ENCODE measurements around the gene STX16.

Gene STX16

GRCh38 chr20:58712806-58713731 lies 62.0 kb downstream of the STX16 start:
- no peak for DNase-seq (ENCODE audit: low read depth)
- H3K4me3 ChIP-seq (ENCODE audit: low read depth, low read length): no peak overlapping the region
- no peak for TF ChIP-seq CTCF (IDR thresholded peaks at IDR 0.05; ENCODE audit: control insufficient read depth, extremely low read depth, insufficient read depth)

GRCh38 chr20:58713801-58714339 lies 62.8 kb downstream of the STX16 start:
- DNase-seq (ENCODE audit: low read depth): no peak
- TF ChIP-seq CTCF (IDR thresholded peaks at IDR 0.05; ENCODE audit: control insufficient read depth, extremely low read depth, insufficient read depth): no peak
- H3K4me3 ChIP-seq (ENCODE audit: low read depth, low read length): no peak overlapping the region

GRCh38 chr20:58714340-58714922 lies 63.3 kb downstream of the STX16 start:
- DNase-seq (ENCODE audit: low read depth): no peak
- no peak overlapping the region for H3K4me3 ChIP-seq (ENCODE audit: low read depth, low read length)
- TF ChIP-seq CTCF (IDR thresholded peaks at IDR 0.05; ENCODE audit: control insufficient read depth, extremely low read depth, insufficient read depth): no peak

- DNase-seq (ENCODE audit: low read depth): no peak
- no peak for TF ChIP-seq CTCF (IDR thresholded peaks at IDR 0.05; ENCODE audit: control insufficient read depth, extremely low read depth, insufficient read depth)
- no peak overlapping the region for H3K4me3 ChIP-seq (ENCODE audit: low read depth, low read length)
Measured at GRCh38 chr20:58714923-58715351, 63.9 kb downstream of the STX16 start.

GRCh38 chr20:58715391-58715800 lies 64.3 kb downstream of the STX16 start:
- no peak overlapping the region for H3K4me3 ChIP-seq (ENCODE audit: low read depth, low read length)
- DNase-seq (ENCODE audit: low read depth): no peak
- TF ChIP-seq CTCF (IDR thresholded peaks at IDR 0.05; ENCODE audit: control insufficient read depth, extremely low read depth, insufficient read depth): no peak

- no peak for DNase-seq (ENCODE audit: low read depth)
- TF ChIP-seq CTCF (IDR thresholded peaks at IDR 0.05; ENCODE audit: control insufficient read depth, extremely low read depth, insufficient read depth): no peak
- no peak overlapping the region for H3K4me3 ChIP-seq (ENCODE audit: low read depth, low read length)
Measured at GRCh38 chr20:58715801-58716475, 64.9 kb downstream of the STX16 start.
